Activated CD4-positive, alpha-beta memory T cell treated with anti-CD3 and anti-CD28 coated beads, Interleukin-2, amount 10 ng/mL, durations not matched to agents 7 days and 5 days (primary cell): ENCODE data around the gene PTPN20. TPM values are rescaled to one million over a fixed set of nuclear protein-coding genes. Genes with fewer than 3 reads are reported as not detected.

ENCODE experiments used
- CTCF ChIA-PET: fragments of 350-600 bp; sonication (Branson Sonifier 250); formaldehyde crosslinking; loops from one replicate; lab custom pipeline; 2021; ENCODE audit warnings: antibody characterized with exemption, inconsistent platforms; lab: Charles Lee
- POLR2A ChIA-PET: fragments of 350-600 bp; sonication (Branson Sonifier 250); formaldehyde crosslinking; loops from one replicate; lab custom pipeline; 2021; ENCODE audit warnings: antibody characterized with exemption; lab: Charles Lee
- DNase-seq: peaks from one replicate; pipeline ENCODE4 v3.0.0-alpha.2; 2020
- H3K27ac Mint-ChIP-seq: one replicate; pipeline ENCODE4 v1.8.0; 2021; ENCODE audit warnings: mild to moderate bottlenecking, mixed read lengths
- H3K27me3 Mint-ChIP-seq: one replicate; pipeline ENCODE4 v1.8.0; 2021; ENCODE audit warnings: mixed read lengths
- H3K36me3 Mint-ChIP-seq: one replicate; pipeline ENCODE4 v1.8.0; 2021; ENCODE audit warnings: low read depth, mixed read lengths
- H3K4me1 Mint-ChIP-seq: one replicate; pipeline ENCODE4 v1.8.0; 2021; ENCODE audit warnings: mixed read lengths
- H3K4me3 Mint-ChIP-seq: one replicate; pipeline ENCODE4 v1.8.0; 2021; ENCODE audit warnings: mild to moderate bottlenecking, mixed read lengths
- H3K9me3 Mint-ChIP-seq: one replicate; pipeline ENCODE4 v1.8.0; 2021; ENCODE audit warnings: mixed read lengths
- total RNA-seq, 2 experiments: library from RNA; stranded (reverse); gene quantifications; one replicate each; pipeline ENCODE4 v1.2.3, GENCODE V29; 2021

Gene PTPN20
- total RNA-seq, 2 experiments from 2014 or later = 0.38 to 0.45 TPM

GRCh38 chr10:47051741-47052238, 140.6 kb downstream of the PTPN20 start:
- ChIA-PET POLR2A (no interaction called here), CTCF (no interaction called here)
- no peak for DNase-seq
- no peak overlapping the region for H3K27ac Mint-ChIP-seq
- no peaks in the 10 kb centered on the region for H3K36me3 Mint-ChIP-seq
- H3K9me3 Mint-ChIP-seq = no peaks in the 10 kb centered on the region
- H3K4me3 Mint-ChIP-seq = no peak overlapping the region
- no peaks in the 10 kb centered on the region for H3K27me3 Mint-ChIP-seq
- H3K4me1 Mint-ChIP-seq = peaks cover 7% of the 10 kb centered on the region
